ENCODE measurements around the gene DDRGK1. TPM values are rescaled to one million over a fixed set of nuclear protein-coding genes. Genes with fewer than 3 reads are reported as not detected.

DDRGK1 gene
- 36.8 and 40.7 TPM in 2 replicates for total RNA-seq (2014; rRNA removed; shearing (Covaris generic))
- 25.3 and 25.7 TPM in 2 replicates for polyA plus RNA-seq (2015; cell fraction: cytosol; rRNA removed)
- 41.9 and 43.3 TPM in 2 replicates for polyA plus RNA-seq (2015; cell fraction: nucleus; rRNA removed)

GRCh38 chr20:3204124-3204794 lies at the start of gene DDRGK1:
DDRGK1 (minus strand) TSS chr20:3204682; CDS start chr20:3204627, 55 bp downstream.
- peak; percentile 77 for DNase-seq (ENCODE audit: low read depth)

- DNase-seq (ENCODE audit: low read depth), result no peak
Observed at GRCh38 chr20:3251806-3252205, 47.3 kb upstream of the DDRGK1 start.

- DNase-seq (ENCODE audit: low read depth), result no peak
Observed at GRCh38 chr20:3250091-3250504, 45.6 kb upstream of the DDRGK1 start.

GRCh38 chr20:3248993-3249347 lies 44.5 kb upstream of the DDRGK1 start:
- no peak for DNase-seq (ENCODE audit: low read depth)

- DNase-seq (ENCODE audit: low read depth), result no peak
Observed at GRCh38 chr20:3248167-3248992, 43.9 kb upstream of the DDRGK1 start.

GRCh38 chr20:3247638-3248037 lies 43.2 kb upstream of the DDRGK1 start:
- no peak for DNase-seq (ENCODE audit: low read depth)

GRCh38 chr20:3246682-3247081 lies 42.2 kb upstream of the DDRGK1 start:
- DNase-seq (ENCODE audit: low read depth), result no peak

- no peak for DNase-seq (ENCODE audit: low read depth)
Observed at GRCh38 chr20:3245711-3246110, 41.2 kb upstream of the DDRGK1 start.

GRCh38 chr20:3245156-3245555 lies 40.7 kb upstream of the DDRGK1 start:
- no peak for DNase-seq (ENCODE audit: low read depth)

GRCh38 chr20:3244613-3245012 lies 40.1 kb upstream of the DDRGK1 start:
- DNase-seq (ENCODE audit: low read depth), result no peak

- DNase-seq (ENCODE audit: low read depth), result no peak
Observed at GRCh38 chr20:3243718-3244358, 39.4 kb upstream of the DDRGK1 start.

GRCh38 chr20:3242172-3242692 lies 37.8 kb upstream of the DDRGK1 start:
- no peak for DNase-seq (ENCODE audit: low read depth)

GRCh38 chr20:3240776-3241363 lies 36.4 kb upstream of the DDRGK1 start:
- DNase-seq (ENCODE audit: low read depth), result no peak

- DNase-seq (ENCODE audit: low read depth), result no peak
Observed at GRCh38 chr20:3239867-3240775, 35.6 kb upstream of the DDRGK1 start.

- DNase-seq (ENCODE audit: low read depth), result peak; percentile 66
Observed at GRCh38 chr20:3239026-3239866, 34.8 kb upstream of the DDRGK1 start, which contains the start of gene SLC4A11. SLC4A11 (minus strand) TSS chr20:3239190; CDS start chr20:3239137, 53 bp downstream.

GRCh38 chr20:3238616-3239025 lies 34.1 kb upstream of the DDRGK1 start:
- no peak for DNase-seq (ENCODE audit: low read depth)

GRCh38 chr20:3237958-3238615 lies 33.6 kb upstream of the DDRGK1 start:
- no peak for DNase-seq (ENCODE audit: low read depth)

Data from HT1080 (cell line).